HCT116 (cell line): Measurements from ENCODE around the gene GTF3C5. TPM values are rescaled to one million over a fixed set of nuclear protein-coding genes. Genes with fewer than 3 reads are reported as not detected.

ENCODE experiments used
- ATAC-seq: fragments of 200-7000 bp; cut with Tn5 transposase; 2 replicates; pipeline ENCODE4 v1.9.1; 2020; ENCODE audit warnings: mild to moderate bottlenecking, moderate library complexity
- BruUV-seq: library from RNA; stranded (reverse); fragments of 400-500 nt; replicated peaks from 2 replicates; lab custom pipeline; 2021; lab: Mats Ljungman, UMichigan
- CTCF ChIA-PET: fragments of 300-600 bp; sonication (Branson Sonifier 250); formaldehyde crosslinking; loops from one replicate; lab custom pipeline; 2021; ENCODE audit warnings: antibody characterized with exemption; lab: Charles Lee
- POLR2A ChIA-PET: fragments of 300-600, 350-600 bp; sonication (Branson Sonifier 250); formaldehyde crosslinking; loops from one replicate; lab custom pipeline; 2021; ENCODE audit warnings: antibody characterized with exemption; lab: Charles Lee
- RAD21 ChIA-PET, 2 experiments: fragments of 300-600 bp; sonication (Branson Sonifier 250); formaldehyde crosslinking; loops; one replicate each; lab custom pipeline; 2023; ENCODE audit warnings: low total read pairs in 2 of 2; ENCODE audit not compliant: uncharacterized antibody in 2 of 2, unreplicated experiment in 2 of 2, low non-redundant PET in 1 of 2; lab: Charles Lee
- DNase-seq: peaks from one replicate; pipeline ENCODE4 v3.0.0-alpha.2; 2010; ENCODE audit warnings: low read depth, low spot score
- H2AFZ ChIP-seq: fragments of 200-600 bp; shearing (Covaris generic), sonication (generic); 2 replicates; pipeline ENCODE4 v1.6.1; 2017; ENCODE audit warnings: low read depth, mixed run types, mixed read lengths, antibody characterized with exemption, low read length; ENCODE audit not compliant: poor library complexity, severe bottlenecking
- H3K27ac ChIP-seq: 2 replicates; pipeline ENCODE4 v1.5.1; 2012; ENCODE audit warnings: low read depth, low read length
- H3K27me3 ChIP-seq: fragments of 200-600 bp; sonication (generic); 2 replicates; pipeline ENCODE4 v1.6.1; 2016; ENCODE audit warnings: mixed run types, low read length, mixed read lengths; ENCODE audit not compliant: insufficient read depth
- H3K36me3 ChIP-seq, 2 experiments: fragments of 200-500 bp in 1 of 2; fragments of 200-600 bp in 1 of 2; sonication (Bioruptor generic) in 1 of 2; sonication (generic) in 1 of 2; 2 replicates each; pipeline versions ENCODE4 v1.5.1 to v1.6.1; 2014 to 2016; ENCODE audit warnings: low read length in 2 of 2, inconsistent platforms in 1 of 2, mixed read lengths in 1 of 2, mixed run types in 1 of 2; ENCODE audit not compliant: insufficient read depth in 2 of 2, control insufficient read depth in 1 of 2
- H3K4me1 ChIP-seq, 2 experiments: fragments of 200-600 bp in 1 of 2; sonication (generic) in 1 of 2; 2 replicates each; pipeline versions ENCODE4 v1.5.1 to v1.6.1; 2012 to 2017; ENCODE audit warnings: low read length in 2 of 2, inconsistent platforms in 1 of 2, mild to moderate bottlenecking in 1 of 2, mixed read lengths in 1 of 2, mixed run types in 1 of 2, moderate library complexity in 1 of 2; ENCODE audit not compliant: insufficient read depth in 2 of 2, control insufficient read depth in 1 of 2
- H3K4me2 ChIP-seq: fragments of 200-600 bp; sonication (generic); 2 replicates; pipeline ENCODE4 v1.6.1; 2017; ENCODE audit warnings: mixed run types, low read length, mixed read lengths
- H3K4me3 ChIP-seq, 2 experiments: fragments of 200-600 bp in 1 of 2; sonication (generic) in 1 of 2; replicated peaks in 1 of 2; 2 replicates each; pipeline ENCODE4 v1.5.1; 2011 to 2016; ENCODE audit warnings: low read length in 2 of 2, control low read depth in 1 of 2, low read depth in 1 of 2, mild to moderate bottlenecking in 1 of 2, mixed read lengths in 1 of 2, mixed run types in 1 of 2
- H3K79me2 ChIP-seq: fragments of 200-600 bp; sonication (generic); 2 replicates; pipeline ENCODE4 v1.6.1; 2017; ENCODE audit warnings: mild to moderate bottlenecking, mixed run types, low read length, moderate library complexity, mixed read lengths; ENCODE audit not compliant: insufficient read depth
- H3K9ac ChIP-seq: fragments of 200-600 bp; sonication (generic); 2 replicates; pipeline ENCODE4 v1.6.1; 2016; ENCODE audit warnings: low read length, mixed read lengths
- H3K9me2 ChIP-seq: fragments of 200-600 bp; sonication (generic), shearing (Covaris generic); 2 replicates; pipeline ENCODE4 v1.6.1; 2017; ENCODE audit warnings: mixed run types, mild to moderate bottlenecking, moderate library complexity; ENCODE audit not compliant: insufficient read depth
- H3K9me3 ChIP-seq, 2 experiments: fragments of 200-500 bp in 1 of 2; fragments of 200-600 bp in 1 of 2; sonication (Bioruptor generic) in 1 of 2; sonication (generic) in 1 of 2; 2 replicates each; pipeline ENCODE4 v1.6.1; 2014 to 2017; ENCODE audit warnings: low read length in 2 of 2, mixed read lengths in 2 of 2, inconsistent platforms in 1 of 2, low read depth in 1 of 2, mild to moderate bottlenecking in 1 of 2, mixed run types in 1 of 2, moderate library complexity in 1 of 2; ENCODE audit not compliant: control insufficient read depth in 1 of 2, insufficient read depth in 1 of 2
- H4K20me1 ChIP-seq: fragments of 200-600 bp; sonication (generic), shearing (Covaris generic); 2 replicates; pipeline ENCODE4 v1.6.1; 2017; ENCODE audit warnings: mixed run types, mild to moderate bottlenecking, moderate library complexity; ENCODE audit not compliant: insufficient read depth
- CBX3 ChIP-seq: IDR thresholded peaks from 2 replicates; pipeline ENCODE4 v1.6.1; 2012; ENCODE audit warnings: low read depth
- CEBPB ChIP-seq: IDR thresholded peaks from 2 replicates; pipeline ENCODE4 v1.6.1; 2012; ENCODE audit warnings: low read depth
- ELF1 ChIP-seq: IDR thresholded peaks from 2 replicates; pipeline ENCODE4 v1.6.1; 2012; ENCODE audit warnings: low read depth, borderline replicate concordance
- FOSL1 ChIP-seq: IDR thresholded peaks from 2 replicates; pipeline ENCODE4 v1.6.1; 2012; ENCODE audit warnings: low read depth
- JUND ChIP-seq: IDR thresholded peaks from 2 replicates; pipeline ENCODE4 v1.6.1; 2012
- POLR2A ChIP-seq: IDR thresholded peaks from 2 replicates; pipeline ENCODE4 v1.7.0; 2011; ENCODE audit warnings: borderline replicate concordance; ENCODE audit not compliant: insufficient read depth, insufficient read length; ENCODE audit errors: extremely low read depth
- POLR2AphosphoS5 ChIP-seq: IDR thresholded peaks from 2 replicates; pipeline ENCODE4 v1.6.1; 2011; ENCODE audit warnings: mild to moderate bottlenecking, low read depth, low read length, moderate library complexity
- SIN3A ChIP-seq: IDR thresholded peaks from 2 replicates; pipeline ENCODE4 v1.6.1; 2012; ENCODE audit warnings: low read depth
- SRF ChIP-seq: IDR thresholded peaks from 2 replicates; pipeline ENCODE4 v1.6.1; 2012; ENCODE audit warnings: low read depth
- YY1 ChIP-seq: IDR thresholded peaks from 2 replicates; pipeline ENCODE4 v1.6.1; 2011; ENCODE audit warnings: low read length, low read depth, moderate library complexity, mild to moderate bottlenecking; ENCODE audit not compliant: insufficient replicate concordance; ENCODE audit errors: extremely low read depth
- ZFX ChIP-seq: fragments of 450-650 bp; IDR thresholded peaks from 2 replicates; pipeline ENCODE4 v1.6.1; 2017
- ZNF274 ChIP-seq: fragments of 200-500 bp; sonication (Bioruptor generic); IDR thresholded peaks from 2 replicates; pipeline ENCODE4 v1.6.1; 2014; ENCODE audit warnings: mild to moderate bottlenecking, low read depth, low read length, inconsistent platforms
- intact Hi-C: fragments of 100-400 bp; cut with micrococcal nuclease; formaldehyde crosslinking; loops from 2 replicates; pipeline ENCODE4 v1.10.0; 2022
- total RNA-seq: library from RNA; stranded (reverse); gene quantifications from one replicate; pipeline ENCODE4 v1.2.1, GENCODE V29; 2021; ENCODE audit not compliant: unreplicated experiment
- TF ChIP-seq, protein P1 (sequence below): IDR thresholded peaks from 2 replicates; pipeline ENCODE4 v1.6.1; 2012
- TF ChIP-seq, protein P2 (sequence below): IDR thresholded peaks from 2 replicates; pipeline ENCODE4 v1.6.1; 2012; ENCODE audit warnings: low read depth
- TF ChIP-seq, protein P3 (sequence below): IDR thresholded peaks from 2 replicates; pipeline ENCODE4 v1.6.1; 2012
- TF ChIP-seq, protein P4 (sequence below): IDR thresholded peaks from 2 replicates; pipeline ENCODE4 v1.6.1; 2011; ENCODE audit warnings: mild to moderate bottlenecking, low read length, moderate library complexity; ENCODE audit not compliant: insufficient replicate concordance; ENCODE audit errors: extremely low read depth

Gene GTF3C5
- total RNA-seq, 1 experiment from 2014 or later, result 95.1 TPM

DNA sequence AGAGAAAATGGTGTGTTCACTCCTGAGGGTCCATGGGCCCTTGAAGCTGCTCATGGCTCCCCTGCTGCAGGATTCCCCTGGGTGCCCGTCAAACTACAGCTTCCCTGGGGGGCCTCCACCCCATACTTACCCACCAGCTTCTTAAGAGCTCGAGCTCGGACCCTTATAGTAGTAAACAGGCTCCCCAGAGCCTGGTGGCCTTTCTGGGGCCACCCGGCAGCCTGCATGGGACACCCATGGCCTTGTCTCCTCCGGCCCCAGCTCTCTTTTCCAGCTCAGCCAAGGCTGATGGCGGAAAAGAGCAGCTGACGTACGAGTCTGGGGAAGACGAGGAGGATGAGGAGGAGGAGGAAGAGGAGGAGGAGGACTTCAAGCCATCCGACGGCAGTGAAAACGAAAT, 26.8 kb downstream of the GTF3C5 start:
- POLR2A ChIA-PET, result interaction anchor here (1.3 kb wide), 1 partner anchor 27 kb away, joined by 3 read pairs; the partner anchor contains the start of gene GTF3C5

More for the DNA sequence above, 26.8 kb downstream of the GTF3C5 start:
- H3K27me3 ChIP-seq, result no peaks in the 10 kb centered on the region
- H3K9ac ChIP-seq, result no peak overlapping the region
- no peak overlapping the region for H3K4me3 ChIP-seq
- H3K79me2 ChIP-seq, result no peaks in the 10 kb centered on the region
- H3K9me3 ChIP-seq, result no peaks in the 10 kb centered on the region
- H3K4me1 ChIP-seq, result peaks cover 0 to 2% of the 10 kb centered on the region in 2 experiments; a peak in 1 of 4 replicates
- no peak for ATAC-seq
- peaks cover 20 to 23% of the 10 kb centered on the region in 2 experiments; a peak in 3 of 4 replicates for H3K36me3 ChIP-seq
- intact Hi-C loops, result no loop called here
- H2AFZ ChIP-seq, result no peak overlapping the region
- no TSS peak for BruUV-seq
- TF ChIP-seq YY1 (no peak), ZFX (no peak), POLR2A (no peak), POLR2AphosphoS5 (no peak), JUND (no peak), ZNF274 (no peak), ELF1 (no peak), SRF (no peak), SIN3A (no peak), FOSL1 (no peak), CEBPB (no peak), CBX3 (no peak)
- TF ChIP-seq, protein P1, sequence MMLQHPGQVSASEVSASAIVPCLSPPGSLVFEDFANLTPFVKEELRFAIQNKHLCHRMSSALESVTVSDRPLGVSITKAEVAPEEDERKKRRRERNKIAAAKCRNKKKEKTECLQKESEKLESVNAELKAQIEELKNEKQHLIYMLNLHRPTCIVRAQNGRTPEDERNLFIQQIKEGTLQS, result no peak
- TF ChIP-seq, protein P2, sequence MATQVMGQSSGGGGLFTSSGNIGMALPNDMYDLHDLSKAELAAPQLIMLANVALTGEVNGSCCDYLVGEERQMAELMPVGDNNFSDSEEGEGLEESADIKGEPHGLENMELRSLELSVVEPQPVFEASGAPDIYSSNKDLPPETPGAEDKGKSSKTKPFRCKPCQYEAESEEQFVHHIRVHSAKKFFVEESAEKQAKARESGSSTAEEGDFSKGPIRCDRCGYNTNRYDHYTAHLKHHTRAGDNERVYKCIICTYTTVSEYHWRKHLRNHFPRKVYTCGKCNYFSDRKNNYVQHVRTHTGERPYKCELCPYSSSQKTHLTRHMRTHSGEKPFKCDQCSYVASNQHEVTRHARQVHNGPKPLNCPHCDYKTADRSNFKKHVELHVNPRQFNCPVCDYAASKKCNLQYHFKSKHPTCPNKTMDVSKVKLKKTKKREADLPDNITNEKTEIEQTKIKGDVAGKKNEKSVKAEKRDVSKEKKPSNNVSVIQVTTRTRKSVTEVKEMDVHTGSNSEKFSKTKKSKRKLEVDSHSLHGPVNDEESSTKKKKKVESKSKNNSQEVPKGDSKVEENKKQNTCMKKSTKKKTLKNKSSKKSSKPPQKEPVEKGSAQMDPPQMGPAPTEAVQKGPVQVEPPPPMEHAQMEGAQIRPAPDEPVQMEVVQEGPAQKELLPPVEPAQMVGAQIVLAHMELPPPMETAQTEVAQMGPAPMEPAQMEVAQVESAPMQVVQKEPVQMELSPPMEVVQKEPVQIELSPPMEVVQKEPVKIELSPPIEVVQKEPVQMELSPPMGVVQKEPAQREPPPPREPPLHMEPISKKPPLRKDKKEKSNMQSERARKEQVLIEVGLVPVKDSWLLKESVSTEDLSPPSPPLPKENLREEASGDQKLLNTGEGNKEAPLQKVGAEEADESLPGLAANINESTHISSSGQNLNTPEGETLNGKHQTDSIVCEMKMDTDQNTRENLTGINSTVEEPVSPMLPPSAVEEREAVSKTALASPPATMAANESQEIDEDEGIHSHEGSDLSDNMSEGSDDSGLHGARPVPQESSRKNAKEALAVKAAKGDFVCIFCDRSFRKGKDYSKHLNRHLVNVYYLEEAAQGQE, result no peak
- TF ChIP-seq, protein P3, sequence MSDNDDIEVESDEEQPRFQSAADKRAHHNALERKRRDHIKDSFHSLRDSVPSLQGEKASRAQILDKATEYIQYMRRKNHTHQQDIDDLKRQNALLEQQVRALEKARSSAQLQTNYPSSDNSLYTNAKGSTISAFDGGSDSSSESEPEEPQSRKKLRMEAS, result no peak
- TF ChIP-seq, protein P4, sequence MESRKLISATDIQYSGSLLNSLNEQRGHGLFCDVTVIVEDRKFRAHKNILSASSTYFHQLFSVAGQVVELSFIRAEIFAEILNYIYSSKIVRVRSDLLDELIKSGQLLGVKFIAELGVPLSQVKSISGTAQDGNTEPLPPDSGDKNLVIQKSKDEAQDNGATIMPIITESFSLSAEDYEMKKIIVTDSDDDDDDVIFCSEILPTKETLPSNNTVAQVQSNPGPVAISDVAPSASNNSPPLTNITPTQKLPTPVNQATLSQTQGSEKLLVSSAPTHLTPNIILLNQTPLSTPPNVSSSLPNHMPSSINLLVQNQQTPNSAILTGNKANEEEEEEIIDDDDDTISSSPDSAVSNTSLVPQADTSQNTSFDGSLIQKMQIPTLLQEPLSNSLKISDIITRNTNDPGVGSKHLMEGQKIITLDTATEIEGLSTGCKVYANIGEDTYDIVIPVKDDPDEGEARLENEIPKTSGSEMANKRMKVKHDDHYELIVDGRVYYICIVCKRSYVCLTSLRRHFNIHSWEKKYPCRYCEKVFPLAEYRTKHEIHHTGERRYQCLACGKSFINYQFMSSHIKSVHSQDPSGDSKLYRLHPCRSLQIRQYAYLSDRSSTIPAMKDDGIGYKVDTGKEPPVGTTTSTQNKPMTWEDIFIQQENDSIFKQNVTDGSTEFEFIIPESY, result no peak
- no peaks in the 10 kb centered on the region for H4K20me1 ChIP-seq
- no peak overlapping the region for H3K27ac ChIP-seq
- RAD21 ChIA-PET, result no interaction called here
- H3K9me2 ChIP-seq, result no peaks in the 10 kb centered on the region
- no peak for DNase-seq
- no peak overlapping the region for H3K4me2 ChIP-seq
- CTCF ChIA-PET, result no interaction called here
